ENCODE data around the gene SPINK1.

DNA sequence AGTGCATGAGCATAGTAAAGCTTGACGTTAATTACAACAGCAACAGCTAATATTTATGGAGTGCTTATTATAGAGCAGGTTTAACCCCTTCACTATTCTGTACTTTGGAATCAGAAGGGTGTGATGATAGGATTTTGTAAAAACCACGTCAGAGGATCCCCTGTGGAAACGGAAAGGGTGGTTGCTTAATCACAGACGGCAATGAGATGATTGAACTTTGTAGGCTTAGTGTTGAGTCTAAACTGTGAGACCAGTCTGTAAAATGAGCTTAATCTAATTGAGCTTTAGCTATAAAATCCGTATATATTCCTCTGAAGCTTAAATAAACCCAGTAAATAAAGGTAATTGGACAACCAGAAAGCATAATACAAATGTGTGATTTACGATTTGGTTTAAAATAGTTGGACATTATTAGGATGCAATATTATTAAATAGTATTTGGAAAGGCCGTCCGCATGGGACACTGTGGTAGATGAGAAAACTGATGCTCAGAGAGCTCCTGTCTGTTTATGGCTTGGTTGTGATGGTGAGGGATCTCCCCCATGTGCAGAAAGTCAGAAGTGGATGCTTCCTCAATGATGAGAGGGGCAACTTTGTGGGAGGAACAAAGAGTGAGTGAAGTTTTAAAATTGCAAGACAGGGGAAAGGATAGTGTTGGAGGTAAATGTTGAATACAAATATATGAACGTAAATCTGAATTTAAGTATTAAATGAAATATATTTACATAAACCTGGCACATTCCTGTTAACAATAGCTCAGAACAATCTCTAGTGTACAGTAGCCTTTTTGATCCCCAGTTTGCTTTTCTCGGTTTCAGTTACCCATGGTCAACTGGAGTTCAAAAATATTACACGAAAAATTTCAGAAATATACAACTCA lies 23.7 kb upstream of the SPINK1 start:
- TF ChIP-seq POLR2A (IDR thresholded peaks at IDR 0.05; ENCODE audit: low read length), result no peak
- no peak for TF ChIP-seq GATA1 (IDR thresholded peaks at IDR 0.05; ENCODE audit: low read depth, low read length)

All from erythroblast (primary cell).